SK-MEL-5 (cell line): ENCODE data around the gene DNAJA2. TPM values are rescaled to one million over a fixed set of nuclear protein-coding genes. Genes with fewer than 3 reads are reported as not detected.
"Not testable (repeated sequence)": the region's sequence is repeated elsewhere in the genome, so short reads cannot be mapped to it uniquely, and the experiment has no call there.

Source experiments
- DNase-seq: peaks from one replicate; pipeline ENCODE4 v3.0.0-alpha.2; 2016; ENCODE audit warnings: low read depth, low spot score
- in situ Hi-C: cut with HindIII; loops from 2 replicates; pipeline ENCODE4 v1.10.0; 2016; ENCODE audit warnings: low sequenced_read_pairs, high pct_unique_total_duplicates, low pct_unique_long_range_greater_than_20kb
- polyA plus RNA-seq, 2 experiments: library from polyadenylated mRNA; depleted of rRNA; stranded (reverse); fragments of >200 nt; gene quantifications; 2 replicates each; pipeline ENCODE4 v1.2.3, GENCODE V29; 2015
- total RNA-seq: library from RNA; depleted of rRNA; stranded (reverse); fragments of >200 nt; shearing (Covaris generic); gene quantifications from 2 replicates; pipeline ENCODE4 v1.2.3, GENCODE V29; 2014; rRNA removed

The DNAJA2 gene
- total RNA-seq, result 74.3 and 86.4 TPM in 2 replicates
- polyA plus RNA-seq (2015; cell fraction: cytosol; rRNA removed), result 28.6 and 37.5 TPM in 2 replicates
- 22.2 and 23.2 TPM in 2 replicates for polyA plus RNA-seq (2015; cell fraction: nucleus; rRNA removed)

GRCh38 chr16:46973207-46973995, at the start of gene DNAJA2:
Gene DNAJA2, minus strand, starts transcription at chr16:46973674. Its CDS starts 102 bp downstream, at chr16:46973572.
- DNase-seq, result peak; percentile 81
- in situ Hi-C loops, result no loop called here

GRCh38 chr16:47019568-47019967, 46.1 kb upstream of the DNAJA2 start:
- in situ Hi-C loops, result no loop called here

GRCh38 chr16:47018223-47018891, 44.9 kb upstream of the DNAJA2 start:
- in situ Hi-C loops, result no loop called here
- DNase-seq, result peak; percentile 47

More at GRCh38 chr16:47019568-47019967, 46.1 kb upstream of the DNAJA2 start:
- peak; percentile 52 for DNase-seq

GRCh38 chr16:47017636-47018035, 44.2 kb upstream of the DNAJA2 start:
- DNase-seq, result no peak

GRCh38 chr16:47016700-47017133, 43.2 kb upstream of the DNAJA2 start:
- in situ Hi-C loops, result no loop called here
- DNase-seq, result no peak

More at GRCh38 chr16:47017636-47018035, 44.2 kb upstream of the DNAJA2 start:
- in situ Hi-C loops, result no loop called here

GRCh38 chr16:47013910-47014309, 40.4 kb upstream of the DNAJA2 start:
- no peak for DNase-seq
- in situ Hi-C loops, result no loop called here

- DNase-seq, result no peak
- in situ Hi-C loops, result no loop called here
Observed at GRCh38 chr16:47013172-47013571, 39.7 kb upstream of the DNAJA2 start.

GRCh38 chr16:47010812-47011211, 37.3 kb upstream of the DNAJA2 start:
- in situ Hi-C loops, result not testable (repeated sequence)

GRCh38 chr16:47008612-47009011, 35.1 kb upstream of the DNAJA2 start:
- no peak for DNase-seq
- in situ Hi-C loops, result no loop called here

More at GRCh38 chr16:47010812-47011211, 37.3 kb upstream of the DNAJA2 start:
- DNase-seq, result not testable (repeated sequence)

- in situ Hi-C loops, result no loop called here
- DNase-seq, result no peak
Observed at GRCh38 chr16:47008174-47008573, 34.7 kb upstream of the DNAJA2 start.

- in situ Hi-C loops, result no loop called here
- DNase-seq, result no peak
Observed at GRCh38 chr16:47004652-47005051, 31.2 kb upstream of the DNAJA2 start.

GRCh38 chr16:47000066-47000465, 26.6 kb upstream of the DNAJA2 start:
- in situ Hi-C loops, DNase-seq: not testable (repeated sequence)

- no peak for DNase-seq
- in situ Hi-C loops, result no loop called here
Observed at GRCh38 chr16:46997844-46998243, 24.4 kb upstream of the DNAJA2 start.

GRCh38 chr16:46996952-46997458, 23.5 kb upstream of the DNAJA2 start:
- no peak for DNase-seq
- in situ Hi-C loops, result no loop called here

GRCh38 chr16:46996391-46996790, 22.9 kb upstream of the DNAJA2 start:
- DNase-seq, result no peak

GRCh38 chr16:46991729-46992704, 18.5 kb upstream of the DNAJA2 start:
- in situ Hi-C loops, result no loop called here

More at GRCh38 chr16:46996391-46996790, 22.9 kb upstream of the DNAJA2 start:
- in situ Hi-C loops, result no loop called here

GRCh38 chr16:46986896-46987295, 13.4 kb upstream of the DNAJA2 start:
- in situ Hi-C loops, result no loop called here
- DNase-seq, result no peak

More at GRCh38 chr16:46991729-46992704, 18.5 kb upstream of the DNAJA2 start:
- DNase-seq, result no peak
